ENCODE measurements around the gene SRSF7.
A peak's percentile ranks its signal among the peaks of the same experiment; 100 is the strongest.
"Not testable (repeated sequence)": the region's sequence is repeated elsewhere in the genome, so short reads cannot be mapped to it uniquely, and the experiment has no call there.

The SRSF7 gene

GRCh38 chr2:38765149-38765548 lies 14.0 kb upstream of the SRSF7 start:
- DNase-seq: peak; percentile 36
- no peaks in the 10 kb centered on the region for H3K36me3 ChIP-seq (replicated peaks)
- H3K27me3 ChIP-seq (replicated peaks): no peaks in the 10 kb centered on the region
- H3K4me3 ChIP-seq (ENCODE audit: low read depth, low read length): no peak overlapping the region
- no peak overlapping the region for H3K27ac ChIP-seq
- in situ Hi-C loops (cut with HindIII; ENCODE audit: low pct_ligation_motif_present, low sequenced_read_pairs): no loop called here
- no peak for TF ChIP-seq CTCF (IDR thresholded peaks at IDR 0.05; ENCODE audit: low read depth, low read length, missing control alignments)

GRCh38 chr2:38763728-38764127 lies 12.6 kb upstream of the SRSF7 start:
- in situ Hi-C loops (cut with HindIII; ENCODE audit: low pct_ligation_motif_present, low sequenced_read_pairs): no loop called here
- no peaks in the 10 kb centered on the region for H3K27me3 ChIP-seq (replicated peaks)
- DNase-seq: no peak

GRCh38 chr2:38763228-38763627 lies 12.1 kb upstream of the SRSF7 start:
- TF ChIP-seq CTCF (IDR thresholded peaks at IDR 0.05; ENCODE audit: low read depth, low read length, missing control alignments): no peak
- no peak for DNase-seq
- Histone ChIP-seq H3K4me3 (ENCODE audit: low read depth, low read length) (no peak overlapping the region), H3K27ac (no peak overlapping the region), H3K27me3 (replicated peaks) (no peaks in the 10 kb centered on the region), H3K36me3 (replicated peaks) (no peaks in the 10 kb centered on the region)
- in situ Hi-C loops (cut with HindIII; ENCODE audit: low pct_ligation_motif_present, low sequenced_read_pairs): no loop called here

More at GRCh38 chr2:38763728-38764127, 12.6 kb upstream of the SRSF7 start:
- no peak for TF ChIP-seq CTCF (IDR thresholded peaks at IDR 0.05; ENCODE audit: low read depth, low read length, missing control alignments)
- H3K27ac ChIP-seq: no peak overlapping the region
- H3K4me3 ChIP-seq (ENCODE audit: low read depth, low read length): no peak overlapping the region
- H3K36me3 ChIP-seq (replicated peaks): no peaks in the 10 kb centered on the region

GRCh38 chr2:38755891-38756290 lies 4.7 kb upstream of the SRSF7 start:
- in situ Hi-C loops (cut with HindIII; ENCODE audit: low pct_ligation_motif_present, low sequenced_read_pairs); DNase-seq; H3K27me3 ChIP-seq (replicated peaks): not testable (repeated sequence)

GRCh38 chr2:38754506-38754905 lies 3.3 kb upstream of the SRSF7 start:
- H3K36me3 ChIP-seq (replicated peaks): no peaks in the 10 kb centered on the region
- DNase-seq: no peak
- TF ChIP-seq CTCF (IDR thresholded peaks at IDR 0.05; ENCODE audit: low read depth, low read length, missing control alignments): no peak
- no peaks in the 10 kb centered on the region for H3K27me3 ChIP-seq (replicated peaks)
- in situ Hi-C loops (cut with HindIII; ENCODE audit: low pct_ligation_motif_present, low sequenced_read_pairs): no loop called here
- H3K4me3 ChIP-seq (ENCODE audit: low read depth, low read length): no peak overlapping the region
- no peak overlapping the region for H3K27ac ChIP-seq

More at GRCh38 chr2:38755891-38756290, 4.7 kb upstream of the SRSF7 start:
- not testable (repeated sequence) for H3K27ac ChIP-seq; H3K4me3 ChIP-seq (ENCODE audit: low read depth, low read length); H3K36me3 ChIP-seq (replicated peaks)

- H3K27me3 ChIP-seq (replicated peaks): no peaks in the 10 kb centered on the region
- no peak for DNase-seq
- no peak for TF ChIP-seq CTCF (IDR thresholded peaks at IDR 0.05; ENCODE audit: low read depth, low read length, missing control alignments)
- H3K4me3 ChIP-seq (ENCODE audit: low read depth, low read length): no peak overlapping the region
- H3K27ac ChIP-seq: no peak overlapping the region
- in situ Hi-C loops (cut with HindIII; ENCODE audit: low pct_ligation_motif_present, low sequenced_read_pairs): no loop called here
- H3K36me3 ChIP-seq (replicated peaks): peaks cover 3% of the 10 kb centered on the region
Observed at GRCh38 chr2:38754049-38754448, 2.9 kb upstream of the SRSF7 start.
